Activated CD8-positive, alpha-beta memory T cell treated with anti-CD3 and anti-CD28 coated beads, Interleukin-2, amount 50 U/mL, for 1 hour (primary cell): ENCODE measurements around the gene COL23A1.
A peak's percentile ranks its signal among the peaks of the same experiment; 100 is the strongest.

Experiments
- DNase-seq: peaks from one replicate; pipeline ENCODE4 v3.0.0-alpha.2; 2020; ENCODE audit errors: extremely low read depth

Gene COL23A1

GRCh38 chr5:178283520-178283919 is 306.7 kb downstream of the COL23A1 start:
- no peak for DNase-seq

DNA sequence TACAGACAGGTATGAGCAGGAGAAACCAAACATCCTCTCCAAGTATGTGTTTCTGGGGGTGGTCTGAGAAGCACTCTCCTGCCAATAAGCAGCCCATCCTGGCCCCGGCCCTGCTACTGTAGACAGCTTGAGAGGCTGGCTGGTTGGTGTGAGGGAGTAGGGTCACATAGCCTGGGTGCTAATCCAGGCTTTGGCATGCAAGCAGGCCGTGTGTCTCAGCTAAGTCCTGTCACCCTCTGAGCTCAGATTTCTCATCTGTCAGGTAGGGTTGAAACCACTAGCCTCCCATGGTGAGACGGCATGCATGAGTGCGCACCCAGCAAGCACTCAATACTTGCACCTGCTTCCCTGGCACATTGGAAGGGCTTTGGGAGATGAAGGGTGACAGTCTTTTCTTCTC is 307.8 kb downstream of the COL23A1 start:
- no peak for DNase-seq

GRCh38 chr5:178281331-178281730 is 308.9 kb downstream of the COL23A1 start:
- no peak for DNase-seq

- DNase-seq: no peak
These were observed 309.6 kb downstream of the COL23A1 start for GRCh38 chr5:178280631-178281030.

GRCh38 chr5:178279723-178280438 is 310.3 kb downstream of the COL23A1 start:
- peak; percentile 9 for DNase-seq

DNA sequence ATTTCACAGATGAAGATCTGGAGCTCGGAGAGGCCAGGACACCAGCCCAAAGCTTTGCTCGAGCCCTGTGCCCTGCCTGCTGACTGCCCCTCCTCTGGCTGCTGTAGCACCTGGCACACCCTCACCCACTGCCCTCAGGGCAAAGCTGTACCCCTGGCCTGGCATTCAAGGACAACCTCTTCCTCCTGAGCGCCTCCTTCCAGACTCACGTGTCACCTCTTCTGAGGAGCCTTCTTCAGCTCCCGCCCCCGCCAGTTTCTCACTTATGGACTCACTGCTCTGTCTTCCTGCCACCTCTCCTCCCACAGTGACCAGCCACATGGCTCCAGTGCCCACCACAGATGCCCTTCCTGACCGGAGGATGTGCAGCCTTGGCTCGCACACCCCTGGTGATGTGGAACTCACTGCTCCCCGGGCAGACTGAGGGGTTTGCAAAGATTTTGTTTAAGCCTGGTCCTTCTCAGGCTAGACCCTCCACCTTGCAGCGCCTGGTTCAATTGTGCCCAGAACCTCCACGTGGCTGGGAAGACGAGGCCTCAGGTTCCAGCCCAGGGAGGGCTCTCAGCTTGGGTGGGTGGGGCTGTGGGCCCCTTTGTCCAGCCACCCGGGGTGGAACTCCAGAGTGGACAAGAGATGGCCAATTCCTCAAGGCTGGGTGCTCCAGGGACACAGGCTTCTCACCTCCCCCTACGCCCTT is 311.0 kb downstream of the COL23A1 start:
- DNase-seq: no peak

GRCh38 chr5:178278358-178279023 is 311.7 kb downstream of the COL23A1 start:
- DNase-seq: no peak

- no peak for DNase-seq
These were observed 312.3 kb downstream of the COL23A1 start for GRCh38 chr5:178277866-178278265.

- DNase-seq: no peak
These were observed 312.8 kb downstream of the COL23A1 start for GRCh38 chr5:178277346-178277745.

- DNase-seq: no peak
These were observed 315.2 kb downstream of the COL23A1 start for GRCh38 chr5:178274781-178275537.

GRCh38 chr5:178273665-178274541 is 316.3 kb downstream of the COL23A1 start:
- no peak for DNase-seq

GRCh38 chr5:178273041-178273440 is 317.2 kb downstream of the COL23A1 start:
- no peak for DNase-seq

DNA sequence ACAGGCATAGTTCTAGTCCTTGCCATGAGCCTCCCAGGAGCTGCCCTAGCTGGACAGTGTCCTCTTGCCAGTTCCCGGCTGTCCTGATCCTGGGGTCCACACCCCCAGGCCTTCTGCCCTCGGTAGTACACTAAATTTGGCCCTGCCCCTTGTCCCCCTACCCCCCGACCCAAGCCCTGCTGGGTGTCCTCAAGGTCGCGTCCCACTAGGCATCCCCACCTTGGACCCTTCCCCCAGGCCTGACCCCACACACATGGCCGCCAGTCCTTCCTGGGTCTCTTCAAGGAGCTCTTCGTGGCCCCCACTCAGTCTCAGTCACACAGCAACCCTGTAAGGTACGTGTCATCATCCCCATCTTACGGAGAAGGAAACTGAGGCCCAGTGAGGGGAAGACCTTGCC is 317.6 kb downstream of the COL23A1 start:
- no peak for DNase-seq

- DNase-seq: no peak
These were observed 318.3 kb downstream of the COL23A1 start for GRCh38 chr5:178271726-178272479.

GRCh38 chr5:178271231-178271630 is 319.0 kb downstream of the COL23A1 start:
- DNase-seq: no peak

GRCh38 chr5:178269499-178269898 is 320.7 kb downstream of the COL23A1 start:
- no peak for DNase-seq

DNA sequence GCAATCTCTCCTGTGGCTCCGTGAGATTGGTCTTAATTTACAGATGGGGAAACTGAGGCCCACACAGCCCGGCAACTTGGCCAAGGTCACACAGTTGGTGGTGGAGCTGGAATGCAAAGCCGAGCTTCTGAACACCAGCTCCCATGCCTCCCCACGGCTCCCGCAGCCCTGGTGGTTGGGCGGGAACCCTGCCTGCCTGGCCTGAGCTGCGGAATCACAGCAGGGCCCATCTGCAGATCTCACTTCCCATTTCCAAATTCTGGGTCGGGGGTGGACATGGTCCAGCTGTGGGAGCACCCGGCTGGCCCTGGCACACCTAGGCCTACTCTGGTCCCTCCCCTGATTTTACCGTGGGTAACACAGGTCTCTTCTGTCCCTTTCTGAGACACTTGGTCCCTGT is 322.3 kb downstream of the COL23A1 start:
- DNase-seq: no peak

DNA sequence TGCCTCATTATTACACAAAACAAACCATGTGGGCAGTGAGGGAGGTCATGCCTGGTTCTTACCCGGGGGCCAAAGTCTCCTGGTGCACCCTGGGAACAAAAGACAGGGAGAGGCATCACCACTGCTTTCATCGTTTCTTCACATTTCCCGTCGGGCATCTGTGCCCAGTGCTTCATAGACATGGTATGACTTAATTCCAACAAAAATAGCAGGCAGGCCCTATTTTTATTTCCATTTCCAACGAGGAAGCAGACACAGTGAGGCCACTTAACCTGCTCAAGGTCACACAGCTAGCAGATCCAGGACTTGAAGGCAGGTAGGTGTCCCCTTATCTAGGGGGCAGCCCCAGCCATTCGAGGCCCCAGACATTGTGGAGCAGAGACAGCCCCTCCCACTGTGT is 322.9 kb downstream of the COL23A1 start:
- no peak for DNase-seq

GRCh38 chr5:178266581-178266980 is 323.6 kb downstream of the COL23A1 start:
- DNase-seq: no peak

- no peak for DNase-seq
These were observed 324.4 kb downstream of the COL23A1 start for GRCh38 chr5:178265746-178266145.
